Brain microvascular endothelial cell (primary cell): Measurements from ENCODE around the gene JAKMIP3.

Source experiments
- DNase-seq: peaks from one replicate; pipeline ENCODE4 v3.0.0-alpha.2; 2020
- H3K27ac ChIP-seq: fragments of 250-450 bp; sonication (Bioruptor Pico); 2 replicates; pipeline ENCODE4 v1.5.1; 2020; ENCODE audit warnings: mild to moderate bottlenecking, moderate library complexity
- H3K27me3 ChIP-seq: fragments of 250-450 bp; sonication (Bioruptor Pico); replicated peaks from 2 replicates; pipeline ENCODE4 v1.5.1; 2020; ENCODE audit warnings: mild to moderate bottlenecking
- H3K36me3 ChIP-seq: fragments of 250-450 bp; sonication (Bioruptor Pico); replicated peaks from 2 replicates; pipeline ENCODE4 v1.5.1; 2020; ENCODE audit warnings: mild to moderate bottlenecking
- H3K4me3 ChIP-seq: 2 replicates; pipeline ENCODE4 v1.5.1; 2011; ENCODE audit warnings: low read depth, mild to moderate bottlenecking, control low read depth, low read length, moderate library complexity
- CTCF ChIP-seq: IDR thresholded peaks from 2 replicates; pipeline ENCODE4 v1.5.1; 2011; ENCODE audit warnings: low read depth, mild to moderate bottlenecking, moderate library complexity, low read length, control low read depth, inconsistent platforms; ENCODE audit errors: missing control alignments
- in situ Hi-C: cut with HindIII; loops from 2 replicates; pipeline ENCODE4 v1.10.0; 2017; ENCODE audit warnings: low sequenced_read_pairs, low pct_ligation_motif_present

The JAKMIP3 gene

GRCh38 chr10:132110111-132110521, 44.4 kb downstream of the JAKMIP3 start:
- no peak for TF ChIP-seq CTCF
- Histone ChIP-seq H3K27ac (no peak overlapping the region), H3K4me3 (no peak overlapping the region), H3K27me3 (no peaks in the 10 kb centered on the region), H3K36me3 (no peaks in the 10 kb centered on the region)
- no peak for DNase-seq
- in situ Hi-C loops = no loop called here

DNA sequence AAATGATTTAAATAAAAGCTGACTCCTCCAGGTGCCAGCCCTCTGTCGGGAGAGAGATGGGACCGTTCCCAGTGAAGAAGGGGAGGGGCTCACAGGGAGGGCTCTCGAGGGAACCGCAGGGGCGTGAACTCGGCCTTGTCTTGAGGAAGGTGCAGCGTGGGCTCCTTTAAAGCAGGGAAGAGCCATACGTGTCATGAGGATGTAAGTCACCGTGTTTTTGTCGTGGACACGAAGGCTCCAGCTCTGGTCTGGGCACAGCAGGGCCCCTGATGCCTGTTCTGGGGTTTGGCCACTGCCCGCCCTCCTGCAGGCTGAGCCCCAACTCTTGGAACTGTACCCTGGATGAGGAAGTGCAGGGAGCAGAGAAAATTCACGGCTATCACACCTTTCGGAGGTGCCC, 45.0 kb downstream of the JAKMIP3 start:
- H3K4me3 ChIP-seq = no peak overlapping the region
- no peaks in the 10 kb centered on the region for H3K27me3 ChIP-seq
- no peak for DNase-seq
- in situ Hi-C loops = no loop called here
- TF ChIP-seq CTCF = no peak
- no peaks in the 10 kb centered on the region for H3K36me3 ChIP-seq
- no peak overlapping the region for H3K27ac ChIP-seq

GRCh38 chr10:132111121-132111731, 45.5 kb downstream of the JAKMIP3 start:
- DNase-seq = no peak
- in situ Hi-C loops = no loop called here
- Histone ChIP-seq H3K36me3 (no peaks in the 10 kb centered on the region), H3K4me3 (no peak overlapping the region), H3K27ac (no peak overlapping the region), H3K27me3 (no peaks in the 10 kb centered on the region)
- TF ChIP-seq CTCF = no peak

DNA sequence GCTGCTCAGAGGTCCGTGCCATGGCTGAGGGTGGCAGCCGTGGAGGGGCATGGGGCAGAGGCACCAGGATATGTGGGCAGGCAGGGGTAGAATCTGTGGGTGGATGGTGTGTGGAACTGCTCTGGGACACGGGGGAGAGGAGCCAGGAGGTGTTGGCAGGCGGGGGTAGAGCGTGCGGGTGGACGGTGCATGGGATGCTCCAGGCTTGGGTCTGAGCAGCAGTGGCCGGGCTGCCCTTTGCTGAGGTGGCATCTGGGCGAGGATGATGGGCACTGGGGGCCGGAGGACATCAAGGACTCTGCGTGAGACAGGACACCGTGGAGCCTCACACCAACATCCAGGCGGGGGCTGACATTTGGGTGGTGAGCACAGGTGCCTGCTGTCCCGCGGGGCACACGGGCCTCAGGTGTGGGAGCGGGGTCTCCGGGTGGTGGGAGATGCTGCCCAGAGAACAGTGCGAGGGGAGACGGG, 46.2 kb downstream of the JAKMIP3 start:
- Histone ChIP-seq H3K27ac (no peak overlapping the region), H3K4me3 (no peak overlapping the region), H3K27me3 (no peaks in the 10 kb centered on the region), H3K36me3 (no peaks in the 10 kb centered on the region)
- DNase-seq = no peak
- in situ Hi-C loops = no loop called here
- TF ChIP-seq CTCF = no peak

- in situ Hi-C loops = no loop called here
- Histone ChIP-seq H3K27me3 (no peaks in the 10 kb centered on the region), H3K27ac (no peak overlapping the region), H3K36me3 (no peaks in the 10 kb centered on the region), H3K4me3 (no peak overlapping the region)
- DNase-seq = no peak
- TF ChIP-seq CTCF = no peak
Measured at GRCh38 chr10:132112611-132113010, 46.9 kb downstream of the JAKMIP3 start.

- in situ Hi-C loops = no loop called here
- DNase-seq = no peak
- no peak for TF ChIP-seq CTCF
Measured at GRCh38 chr10:132113206-132113605, 47.5 kb downstream of the JAKMIP3 start.

More at GRCh38 chr10:132113206-132113605, 47.5 kb downstream of the JAKMIP3 start:
- Histone ChIP-seq H3K27ac (no peak overlapping the region), H3K4me3 (no peak overlapping the region), H3K27me3 (no peaks in the 10 kb centered on the region), H3K36me3 (no peaks in the 10 kb centered on the region)
